T-helper 2 cell treated with Interferon-gamma antibody and Interleukin-4, amounts not matched to agents 100 ng/mL and 5 ng/mL, for 36 hours (primary cell): ENCODE data around the gene MT1E. TPM values are rescaled to one million over a fixed set of nuclear protein-coding genes. Genes with fewer than 3 reads are reported as not detected.

Experiments used
- intact Hi-C: fragments of 100-400 bp; cut with micrococcal nuclease; formaldehyde crosslinking; loops from one replicate; pipeline ENCODE4 v1.15.1; 2023
- total RNA-seq: library from RNA; stranded (reverse); gene quantifications from 2 replicates; pipeline ENCODE4 v1.2.3, GENCODE V29; 2022

The MT1E gene
- total RNA-seq, 1 donor from 2014 or later = 187 TPM

DNA sequence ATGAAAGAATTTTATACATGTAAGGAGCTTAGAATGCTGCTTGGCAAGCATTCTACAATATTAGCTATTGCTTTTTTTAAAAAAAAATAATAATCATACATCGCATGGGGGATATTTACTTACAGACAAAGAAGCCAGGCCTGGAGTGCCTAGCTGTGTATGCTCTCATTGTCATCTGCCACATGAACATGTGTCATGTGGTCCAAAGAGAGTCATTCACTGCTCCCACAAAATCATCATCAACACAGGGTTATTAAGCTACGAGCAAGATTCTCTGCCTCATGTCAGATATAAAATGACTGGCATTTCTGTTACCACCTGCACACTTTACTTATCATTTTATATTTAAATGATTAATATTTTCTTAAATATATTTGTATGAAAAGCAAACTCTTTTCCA is 1.9 kb upstream of the MT1E start:
- intact Hi-C loops = loop anchor here (2.0 kb wide), 1 partner anchor 19 kb away; no protein-coding TSS in a partner anchor

GRCh38 chr16:56625943-56626654 is 518 bp downstream of the MT1E start:
- intact Hi-C loops = loop anchor here (1.0 to 2.0 kb wide), 3 partner anchors 17 to 56 kb away; partner anchors contain the start of genes MT1X and MT2A

DNA sequence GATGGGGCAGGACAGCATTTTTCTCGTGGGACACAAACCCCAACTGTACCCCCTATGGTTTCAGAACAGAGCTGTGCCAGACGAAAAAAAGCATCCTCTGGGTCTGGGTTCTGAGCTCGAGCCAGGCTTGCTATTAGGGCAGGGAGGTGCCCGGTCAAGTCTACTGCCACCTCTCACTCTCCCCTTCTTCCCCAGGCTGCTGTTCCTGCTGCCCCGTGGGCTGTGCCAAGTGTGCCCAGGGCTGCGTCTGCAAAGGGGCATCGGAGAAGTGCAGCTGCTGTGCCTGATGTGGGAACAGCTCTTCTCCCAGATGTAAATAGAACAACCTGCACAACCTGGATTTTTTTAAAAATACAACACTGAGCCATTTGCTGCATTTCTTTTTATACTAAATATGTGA is 1.1 kb downstream of the MT1E start:
- intact Hi-C loops = no loop called here

DNA sequence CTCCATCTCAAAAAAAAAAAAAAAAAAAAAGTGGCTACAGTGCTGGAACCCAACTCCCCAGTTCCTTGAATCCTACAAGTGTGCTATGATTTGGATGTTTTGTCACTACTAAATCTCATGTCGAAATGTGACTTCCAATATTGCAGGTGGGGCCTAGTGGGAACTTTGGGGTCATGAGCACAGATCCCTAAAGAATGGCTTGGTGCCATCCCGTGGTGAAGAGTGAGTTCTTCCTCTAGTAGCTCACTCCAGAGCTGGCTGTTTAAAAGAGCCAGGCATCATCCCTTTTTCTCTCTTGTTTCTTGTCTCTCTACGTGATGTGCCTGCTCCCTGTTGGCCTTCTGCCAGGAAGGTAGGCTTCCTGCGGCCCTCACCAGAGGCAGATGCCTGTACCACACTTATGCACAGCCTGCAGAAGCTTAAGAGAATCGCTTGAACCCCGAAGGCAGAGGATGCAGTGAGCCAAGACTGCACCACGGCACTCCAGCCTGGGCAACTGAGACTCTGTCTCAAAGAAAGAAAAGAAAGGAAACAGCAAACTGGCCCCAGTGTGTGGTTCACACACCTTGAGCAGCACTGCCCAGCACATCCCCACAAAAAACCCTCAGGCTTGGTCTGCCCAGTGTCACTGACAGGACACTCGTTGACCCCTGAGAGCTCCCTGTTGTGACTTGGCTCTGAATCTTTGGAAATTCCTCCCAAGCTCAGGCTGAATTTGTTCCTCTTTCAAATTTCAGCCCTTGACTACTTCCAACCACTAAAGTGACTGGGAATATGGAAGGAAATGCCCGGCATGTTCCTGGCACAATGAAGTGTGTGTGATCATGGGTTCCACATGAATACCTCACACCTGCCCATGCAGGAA is 3.1 kb downstream of the MT1E start:
- intact Hi-C loops = no loop called here

- intact Hi-C loops = no loop called here
Measured at GRCh38 chr16:56629531-56629930, 4.0 kb downstream of the MT1E start.

- intact Hi-C loops = no loop called here
Measured at GRCh38 chr16:56630134-56630533, 4.6 kb downstream of the MT1E start.

GRCh38 chr16:56631197-56631596 is 5.6 kb downstream of the MT1E start:
- intact Hi-C loops = no loop called here

DNA sequence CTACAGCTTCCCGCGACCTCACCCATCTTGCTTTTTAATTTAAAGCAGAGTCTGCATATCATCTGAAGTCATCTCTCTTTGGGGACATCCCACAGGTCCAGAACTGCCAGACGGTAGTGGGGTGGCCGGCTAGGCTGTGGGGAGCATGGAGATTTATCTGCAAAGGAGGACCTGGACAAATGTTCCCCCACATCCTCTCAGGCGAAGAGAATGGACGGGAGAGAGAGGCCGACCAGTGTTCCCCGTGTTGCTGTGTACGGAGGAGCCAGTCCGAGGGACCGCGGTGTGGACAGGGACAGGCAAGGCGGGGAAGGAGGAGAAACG is 6.2 kb downstream of the MT1E start:
- intact Hi-C loops = no loop called here

DNA sequence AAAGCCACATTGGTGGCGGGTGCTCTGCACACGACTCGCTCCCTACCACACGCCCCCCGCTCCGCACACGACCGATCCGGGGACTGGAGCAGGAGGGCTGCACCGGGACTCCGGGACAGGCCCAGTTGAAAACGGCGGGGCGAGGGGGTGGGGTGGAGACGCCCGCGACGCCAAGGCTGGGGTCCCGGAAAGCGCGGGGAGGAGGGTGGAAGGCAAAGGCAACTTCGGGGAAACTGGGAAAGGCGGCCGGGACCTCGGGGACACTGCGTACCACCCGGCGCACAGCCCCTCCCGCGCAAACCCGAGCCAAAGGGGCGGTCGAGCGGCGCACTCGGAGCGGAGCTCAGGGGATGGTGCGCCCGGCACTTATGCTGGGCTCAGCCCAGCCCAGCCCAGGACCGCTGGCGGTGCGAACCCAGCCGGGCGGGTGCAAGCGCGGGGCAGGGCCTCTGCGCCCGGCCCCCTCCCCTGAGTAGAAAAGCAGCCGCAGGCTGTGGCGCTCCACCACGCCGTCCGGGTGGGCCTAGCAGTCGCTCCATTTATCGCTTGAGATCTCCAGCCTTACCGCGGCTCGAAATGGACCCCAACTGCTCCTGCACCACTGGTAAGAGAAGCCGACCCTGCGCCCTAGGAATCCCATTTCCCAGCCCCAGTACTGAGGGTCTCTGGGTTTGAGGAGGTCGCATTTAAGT is 6.7 kb downstream of the MT1E start, which contains the start of gene MT1M:
Gene MT1M, plus strand, starts transcription at position 504 of the 692 bp plus-strand sequence. Its CDS starts 73 bp downstream, at position 577.
- intact Hi-C loops = no loop called here

- intact Hi-C loops = no loop called here
Measured at GRCh38 chr16:56632848-56633365, 7.3 kb downstream of the MT1E start.

GRCh38 chr16:56633535-56633934 is 8.0 kb downstream of the MT1E start:
- intact Hi-C loops = no loop called here

DNA sequence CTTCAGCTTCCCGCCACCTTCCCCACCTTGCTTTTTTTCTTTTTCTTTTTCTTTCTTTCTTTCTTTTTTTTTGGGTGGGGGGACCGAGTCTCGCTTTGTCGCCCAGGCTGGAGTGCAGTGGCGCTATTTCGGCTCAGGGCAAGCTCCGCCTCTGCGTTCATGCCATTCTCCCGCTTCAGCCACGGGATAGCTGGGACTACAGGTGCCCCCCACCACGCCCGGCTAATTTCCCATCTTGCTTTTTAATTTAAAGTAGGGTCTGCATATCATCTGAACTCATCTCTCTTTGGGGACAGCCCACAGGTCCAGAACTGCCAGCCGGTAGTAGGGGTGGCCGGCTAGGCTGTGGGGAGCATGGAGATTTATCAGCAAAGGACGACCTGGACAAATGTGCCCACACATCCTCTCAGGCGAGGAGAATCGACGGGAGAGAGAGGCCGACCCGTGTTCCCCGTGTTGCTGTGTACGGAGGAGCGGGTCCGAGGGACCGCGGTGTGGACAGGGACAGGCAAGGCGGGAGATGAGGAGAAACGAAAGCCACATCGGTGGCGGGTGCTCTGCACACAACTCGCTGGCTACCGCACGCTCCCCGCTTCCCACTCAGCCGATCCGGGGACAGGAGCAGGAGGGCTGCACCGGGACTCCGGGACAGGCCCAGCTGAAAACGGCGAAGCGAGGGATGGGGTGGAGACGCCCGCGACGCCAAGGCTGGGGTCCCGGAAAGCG is 9.3 kb downstream of the MT1E start:
- intact Hi-C loops = no loop called here

GRCh38 chr16:56635441-56635967 is 9.9 kb downstream of the MT1E start:
- intact Hi-C loops = no loop called here

GRCh38 chr16:56636616-56637413 is 11.2 kb downstream of the MT1E start:
- intact Hi-C loops = no loop called here

- intact Hi-C loops = loop anchor here (2.0 kb wide), 1 partner anchor 21 kb away; no protein-coding TSS in a partner anchor
Measured at GRCh38 chr16:56637814-56638750, 12.5 kb downstream of the MT1E start, which contains the start of gene MT1A. MT1A (plus strand) TSS chr16:56638666; CDS start chr16:56638739, 73 bp downstream.

GRCh38 chr16:56639045-56639444 is 13.5 kb downstream of the MT1E start:
- intact Hi-C loops = loop anchor here (2.0 kb wide), 1 partner anchor 22 kb away; no protein-coding TSS in a partner anchor

GRCh38 chr16:56640076-56640475 is 14.5 kb downstream of the MT1E start:
- intact Hi-C loops = loop anchor here (5.0 kb wide), 1 partner anchor 42 kb away; the partner anchor contains the start of gene MT1X

GRCh38 chr16:56641166-56641565 is 15.6 kb downstream of the MT1E start:
- intact Hi-C loops = loop anchor here (5.0 kb wide), 1 partner anchor 41 kb away; the partner anchor contains the start of gene MT1X
